Neuron (in vitro differentiated cells): ENCODE results near the gene SLC47A2.

Source experiments
- H2AFZ ChIP-seq: one replicate; pipeline ENCODE4 v1.6.1; 2013; ENCODE audit warnings: low read depth, mild to moderate bottlenecking, inconsistent platforms, low read length, moderate library complexity
- H3K27me3 ChIP-seq: one replicate; pipeline ENCODE4 v1.6.1; 2013; ENCODE audit warnings: low read length; ENCODE audit not compliant: insufficient read depth
- H3K36me3 ChIP-seq: one replicate; pipeline ENCODE4 v1.6.1; 2013; ENCODE audit warnings: low read length; ENCODE audit not compliant: insufficient read depth
- H3K4me1 ChIP-seq: one replicate; pipeline ENCODE4 v1.6.1; 2013; ENCODE audit warnings: low read length; ENCODE audit not compliant: insufficient read depth
- H3K4me3 ChIP-seq: 2 replicates; pipeline ENCODE4 v1.5.1; 2013; ENCODE audit warnings: mild to moderate bottlenecking, low read length, moderate library complexity
- H3K9me3 ChIP-seq: one replicate; pipeline ENCODE4 v1.6.1; 2013; ENCODE audit warnings: low read length

Gene SLC47A2

GRCh38 chr17:19644493-19645210 lies 71.7 kb downstream of the SLC47A2 start:
- Histone ChIP-seq H3K9me3 (no peaks in the 10 kb centered on the region), H3K27me3 (peaks cover 2% of the 10 kb centered on the region), H2AFZ (no peak overlapping the region), H3K4me3 (no peak overlapping the region), H3K36me3 (no peaks in the 10 kb centered on the region), H3K4me1 (peaks cover 16% of the 10 kb centered on the region)

- Histone ChIP-seq H3K36me3 (no peaks in the 10 kb centered on the region), H3K9me3 (no peaks in the 10 kb centered on the region), H3K4me3 (no peak overlapping the region), H3K4me1 (peaks cover 7% of the 10 kb centered on the region), H2AFZ (no peak overlapping the region), H3K27me3 (peaks cover 2% of the 10 kb centered on the region)
Measured at GRCh38 chr17:19642373-19642893, 74.0 kb downstream of the SLC47A2 start.

- Histone ChIP-seq H3K27me3 (peaks cover 2% of the 10 kb centered on the region), H3K4me1 (peaks cover 1% of the 10 kb centered on the region), H3K4me3 (no peak overlapping the region), H2AFZ (no peak overlapping the region), H3K9me3 (no peaks in the 10 kb centered on the region), H3K36me3 (no peaks in the 10 kb centered on the region)
Measured at GRCh38 chr17:19641687-19642372, 74.6 kb downstream of the SLC47A2 start.

GRCh38 chr17:19631905-19632304 lies 84.5 kb downstream of the SLC47A2 start:
- Histone ChIP-seq H3K9me3 (no peaks in the 10 kb centered on the region), H3K4me1 (no peaks in the 10 kb centered on the region), H3K27me3 (no peaks in the 10 kb centered on the region), H3K36me3 (no peaks in the 10 kb centered on the region), H2AFZ (no peak overlapping the region), H3K4me3 (no peak overlapping the region)

- H3K27me3 ChIP-seq = no peaks in the 10 kb centered on the region
- H3K36me3 ChIP-seq = no peaks in the 10 kb centered on the region
- no peak overlapping the region for H3K4me3 ChIP-seq
- no peaks in the 10 kb centered on the region for H3K4me1 ChIP-seq
- H3K9me3 ChIP-seq = no peaks in the 10 kb centered on the region
- no peak overlapping the region for H2AFZ ChIP-seq
Measured at GRCh38 chr17:19630661-19631060, 85.7 kb downstream of the SLC47A2 start.

- no peak overlapping the region for H3K4me3 ChIP-seq
Measured at GRCh38 chr17:19630035-19630434, 86.3 kb downstream of the SLC47A2 start.

GRCh38 chr17:19629449-19629848 lies 86.9 kb downstream of the SLC47A2 start:
- H3K36me3 ChIP-seq = no peaks in the 10 kb centered on the region
- H3K4me1 ChIP-seq = no peaks in the 10 kb centered on the region
- H2AFZ ChIP-seq = no peak overlapping the region
- no peak overlapping the region for H3K4me3 ChIP-seq
- H3K27me3 ChIP-seq = peaks cover 4% of the 10 kb centered on the region
- no peaks in the 10 kb centered on the region for H3K9me3 ChIP-seq

More at GRCh38 chr17:19630035-19630434, 86.3 kb downstream of the SLC47A2 start:
- H3K9me3 ChIP-seq = no peaks in the 10 kb centered on the region
- peaks cover 3% of the 10 kb centered on the region for H3K27me3 ChIP-seq
- no peaks in the 10 kb centered on the region for H3K4me1 ChIP-seq
- no peak overlapping the region for H2AFZ ChIP-seq
- H3K36me3 ChIP-seq = no peaks in the 10 kb centered on the region
